MM.1S (cell line): ENCODE measurements around the gene TMEM134.

Source experiments
- CTCF ChIP-seq: fragments of 300-600 bp; sonication (generic); IDR thresholded peaks from 2 replicates; pipeline ENCODE4 v1.5.1; 2016; ENCODE audit warnings: antibody characterized with exemption, low read length, mixed read lengths
- EZH2phosphoT487 ChIP-seq: fragments of 300-600 bp; sonication (generic); IDR thresholded peaks from 2 replicates; pipeline ENCODE4 v1.6.1; 2018; ENCODE audit warnings: antibody characterized with exemption, low read length

GRCh38 chr11:67421430-67422031, 47.5 kb downstream of the TMEM134 start:
- TF ChIP-seq CTCF (no peak), EZH2phosphoT487 (no peak)
